SH-SY5Y (cell line): Measurements from ENCODE around the gene EIF1AD.

Experiments used
- GATA2 ChIP-seq: IDR thresholded peaks from 2 replicates; pipeline ENCODE4 v1.6.1; 2011; ENCODE audit warnings: mild to moderate bottlenecking, low read depth, low read length
- GATA3 ChIP-seq: IDR thresholded peaks from 2 replicates; pipeline ENCODE4 v1.6.1; 2011; ENCODE audit warnings: low read depth, mild to moderate bottlenecking, low read length, moderate library complexity

GRCh38 chr11:65947133-65947532, 54.8 kb downstream of the EIF1AD start:
- TF ChIP-seq GATA3: no peak
- TF ChIP-seq GATA2: no peak
